ENCODE data around the gene UBE2Z.

UBE2Z gene

DNA sequence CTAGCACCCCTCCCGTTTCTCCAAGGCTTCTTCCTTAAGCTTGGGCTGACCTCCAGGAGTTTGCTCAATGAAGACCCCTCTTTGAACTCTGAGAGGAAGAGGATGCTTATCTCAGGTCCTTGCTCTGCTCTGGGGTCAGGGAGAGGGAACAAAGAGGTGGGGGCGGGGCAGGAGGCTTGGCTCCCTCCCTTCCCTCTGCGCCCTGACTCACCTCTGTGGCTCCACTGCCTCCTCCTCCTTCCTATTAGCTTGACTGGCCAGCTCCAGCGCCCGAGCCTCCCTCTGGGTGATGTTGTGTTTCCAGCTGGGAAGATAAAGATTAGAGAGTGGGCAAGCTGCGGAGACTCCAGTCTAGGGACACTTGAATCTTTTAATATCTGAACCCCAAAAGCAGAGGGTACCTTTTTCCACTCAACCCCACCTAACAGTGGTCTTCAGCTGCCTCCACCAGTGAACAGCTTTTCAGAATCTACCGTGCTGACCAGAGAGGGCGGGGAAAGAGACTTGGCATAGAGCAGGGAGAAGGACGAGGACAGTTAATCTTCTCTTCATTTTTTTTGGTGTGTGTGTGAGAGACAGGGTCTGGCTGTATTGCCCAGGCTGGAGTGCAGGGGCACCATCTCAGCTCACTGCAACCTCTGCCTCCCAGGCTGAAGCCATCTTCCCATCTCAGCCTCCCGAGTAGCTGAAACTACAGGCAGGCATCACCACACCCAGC lies 53.5 kb downstream of the UBE2Z start:
- DNase-seq: no peak

DNA sequence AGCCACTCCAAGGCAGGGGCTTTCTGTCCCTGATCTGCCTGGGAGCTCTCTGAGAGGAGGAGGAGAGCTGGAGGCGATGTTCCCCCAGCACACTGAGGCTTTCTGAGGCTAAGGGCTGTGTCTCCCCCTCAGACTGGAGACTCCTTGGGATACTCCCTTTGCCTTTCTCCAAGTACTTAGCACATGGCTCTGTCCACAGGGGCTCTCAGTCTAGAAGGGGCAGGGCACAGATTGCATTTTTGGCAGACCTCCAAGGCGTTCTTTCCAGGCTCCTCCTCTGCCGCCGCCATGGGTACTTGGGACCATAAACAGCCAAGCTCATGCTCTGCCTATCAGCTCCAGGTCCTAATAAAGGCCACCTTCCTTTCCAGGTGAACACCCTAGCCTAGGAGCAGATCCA lies 62.0 kb downstream of the UBE2Z start:
- no peak for DNase-seq

DNA sequence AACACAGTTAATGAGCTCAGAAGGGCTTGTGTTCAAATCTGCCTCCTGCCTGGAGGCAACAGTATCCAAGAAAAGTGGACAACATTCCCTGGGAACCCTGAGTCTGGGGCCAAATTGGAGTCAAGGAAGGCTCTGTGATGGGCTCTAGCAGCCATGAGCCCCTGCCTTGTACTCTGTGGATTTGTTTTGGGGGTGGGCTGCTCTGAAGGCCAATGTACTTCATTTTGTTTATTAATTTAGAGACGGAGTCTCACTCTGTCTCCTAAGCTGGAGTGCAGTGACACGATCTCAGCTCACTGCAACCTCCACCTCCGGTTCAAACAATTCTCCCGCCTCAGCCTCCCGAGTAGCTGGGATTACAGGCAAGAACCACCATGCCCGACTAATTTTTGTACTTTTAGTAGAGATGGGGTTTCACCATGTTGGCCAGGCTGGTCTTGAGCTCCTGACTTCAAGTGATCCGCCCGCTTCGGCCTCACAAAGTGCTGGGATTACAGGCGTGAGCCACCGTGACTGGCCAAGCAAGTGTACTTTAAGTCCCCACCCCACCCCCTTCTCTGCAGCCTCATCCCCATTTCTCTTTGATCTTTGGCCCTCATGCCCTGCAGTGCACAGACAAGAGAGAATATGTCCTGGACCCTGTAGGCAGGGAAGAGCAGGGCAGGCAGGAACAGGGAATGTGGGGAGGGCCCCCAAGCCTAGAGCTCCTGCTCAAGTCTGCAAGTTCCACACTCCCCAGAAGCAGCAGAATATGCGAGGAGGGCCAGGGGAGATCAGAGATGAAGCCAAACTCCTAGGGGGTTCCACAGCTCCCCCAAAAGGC lies 62.9 kb downstream of the UBE2Z start:
- no peak for DNase-seq

DNA sequence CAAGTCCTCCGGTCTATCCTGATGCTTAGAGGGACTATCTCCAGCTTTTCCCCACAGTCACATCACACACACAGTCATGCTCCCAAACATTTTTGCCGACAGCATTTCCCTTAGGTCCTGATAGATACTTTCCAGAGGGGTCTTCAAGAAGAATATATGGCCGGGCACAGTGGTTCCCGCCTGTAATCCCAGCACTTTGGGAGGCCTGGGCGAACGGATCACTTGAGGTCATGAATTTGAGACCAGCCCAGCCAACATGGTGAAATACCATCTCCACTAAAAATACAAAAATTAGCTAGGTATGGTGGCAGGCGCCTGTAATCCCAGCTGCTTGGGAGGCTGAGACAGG lies 64.5 kb downstream of the UBE2Z start:
- no peak for DNase-seq

DNA sequence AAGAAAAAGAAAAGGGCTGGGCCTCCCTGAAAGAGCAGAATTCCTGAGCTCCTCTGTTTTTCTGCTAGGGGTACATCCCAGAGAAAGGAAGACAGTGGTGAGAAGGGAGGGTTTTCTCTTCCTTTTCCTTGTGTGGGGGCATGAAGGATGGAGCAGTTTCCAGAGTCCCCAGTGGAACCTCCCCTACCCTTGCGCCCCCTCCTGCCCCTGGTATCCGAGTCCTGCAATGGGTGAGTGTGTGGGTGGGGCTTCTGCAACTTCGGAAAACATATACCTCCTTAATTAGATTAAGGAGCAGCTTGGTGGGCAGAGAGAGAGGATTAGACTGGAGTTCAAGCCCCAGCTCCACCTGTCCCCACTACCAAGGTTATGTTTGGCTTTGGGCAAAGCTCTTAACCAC lies 65.6 kb downstream of the UBE2Z start:
- no peak for DNase-seq
